ENCODE results near the gene ROBO1. TPM values are rescaled to one million over a fixed set of nuclear protein-coding genes. Genes with fewer than 3 reads are reported as not detected.
"Not testable (repeated sequence)": the region's sequence is repeated elsewhere in the genome, so short reads cannot be mapped to it uniquely, and the experiment has no call there.

ROBO1 gene
- total RNA-seq, 2 donors from 2014 or later: not detected

- H3K27me3 Mint-ChIP-seq: no peaks in the 10 kb centered on the region
- no peak for ATAC-seq
- H3K9me3 ChIP-seq (ENCODE audit: control insufficient read depth, low read length, poor library complexity, severe bottlenecking): no peaks in the 10 kb centered on the region
Measured at GRCh38 chr3:79364784-79365183, 403.0 kb downstream of the ROBO1 start.

GRCh38 chr3:79362571-79363270 lies 405.1 kb downstream of the ROBO1 start:
- no peaks in the 10 kb centered on the region for H3K36me3 Mint-ChIP-seq (ENCODE audit: low read depth)
- H3K27ac Mint-ChIP-seq: no peak overlapping the region
- no peak overlapping the region for H3K4me3 Mint-ChIP-seq
- no peaks in the 10 kb centered on the region for H3K27me3 Mint-ChIP-seq
- no peaks in the 10 kb centered on the region for H3K4me1 Mint-ChIP-seq
- ATAC-seq: no peak
- DNase-seq: no peak
- H3K9me3 ChIP-seq (ENCODE audit: control insufficient read depth, low read length, poor library complexity, severe bottlenecking): no peaks in the 10 kb centered on the region

More at GRCh38 chr3:79364784-79365183, 403.0 kb downstream of the ROBO1 start:
- H3K36me3 Mint-ChIP-seq (ENCODE audit: low read depth): no peaks in the 10 kb centered on the region
- no peak overlapping the region for H3K4me3 Mint-ChIP-seq
- no peak for DNase-seq
- H3K4me1 Mint-ChIP-seq: no peaks in the 10 kb centered on the region
- no peak overlapping the region for H3K27ac Mint-ChIP-seq

- Mint-ChIP-seq H3K4me3 (no peak overlapping the region), H3K27ac (no peak overlapping the region), H3K27me3 (no peaks in the 10 kb centered on the region), H3K4me1 (no peaks in the 10 kb centered on the region), H3K36me3 (ENCODE audit: low read depth) (no peaks in the 10 kb centered on the region)
- no peak for ATAC-seq
- DNase-seq: no peak
- no peaks in the 10 kb centered on the region for H3K9me3 ChIP-seq (ENCODE audit: control insufficient read depth, low read length, poor library complexity, severe bottlenecking)
Measured at GRCh38 chr3:79361748-79362378, 405.9 kb downstream of the ROBO1 start.

- Mint-ChIP-seq H3K4me1 (no peaks in the 10 kb centered on the region), H3K36me3 (ENCODE audit: low read depth) (no peaks in the 10 kb centered on the region), H3K27ac (no peak overlapping the region), H3K27me3 (no peaks in the 10 kb centered on the region), H3K4me3 (no peak overlapping the region)
- H3K9me3 ChIP-seq (ENCODE audit: control insufficient read depth, low read length, poor library complexity, severe bottlenecking): no peaks in the 10 kb centered on the region
- ATAC-seq: no peak
- no peak for DNase-seq
Measured at GRCh38 chr3:79358327-79358726, 409.5 kb downstream of the ROBO1 start.

- H3K4me3 Mint-ChIP-seq: no peak overlapping the region
- no peak overlapping the region for H3K27ac Mint-ChIP-seq
- H3K4me1 Mint-ChIP-seq: no peaks in the 10 kb centered on the region
- H3K36me3 Mint-ChIP-seq (ENCODE audit: low read depth): no peaks in the 10 kb centered on the region
- no peaks in the 10 kb centered on the region for H3K27me3 Mint-ChIP-seq
- H3K9me3 ChIP-seq (ENCODE audit: control insufficient read depth, low read length, poor library complexity, severe bottlenecking): no peaks in the 10 kb centered on the region
- ATAC-seq (no peak), DNase-seq (no peak)
Measured at GRCh38 chr3:79354179-79354688, 413.6 kb downstream of the ROBO1 start.

GRCh38 chr3:79351699-79352098 lies 416.1 kb downstream of the ROBO1 start:
- no peaks in the 10 kb centered on the region for H3K9me3 ChIP-seq (ENCODE audit: control insufficient read depth, low read length, poor library complexity, severe bottlenecking)
- Mint-ChIP-seq H3K4me3 (no peak overlapping the region), H3K27me3 (no peaks in the 10 kb centered on the region), H3K36me3 (ENCODE audit: low read depth) (no peaks in the 10 kb centered on the region), H3K27ac (no peak overlapping the region), H3K4me1 (no peaks in the 10 kb centered on the region)
- DNase-seq: no peak
- no peak for ATAC-seq

GRCh38 chr3:79344876-79345871 lies 422.6 kb downstream of the ROBO1 start:
- ATAC-seq (no peak), DNase-seq (no peak)
- no peaks in the 10 kb centered on the region for H3K9me3 ChIP-seq (ENCODE audit: control insufficient read depth, low read length, poor library complexity, severe bottlenecking)
- Mint-ChIP-seq H3K4me1 (no peaks in the 10 kb centered on the region), H3K4me3 (no peak overlapping the region), H3K36me3 (ENCODE audit: low read depth) (no peaks in the 10 kb centered on the region), H3K27ac (no peak overlapping the region), H3K27me3 (no peaks in the 10 kb centered on the region)

GRCh38 chr3:79341961-79342360 lies 425.8 kb downstream of the ROBO1 start:
- Mint-ChIP-seq H3K27ac (no peak overlapping the region), H3K4me3 (no peak overlapping the region), H3K4me1 (no peaks in the 10 kb centered on the region), H3K27me3 (no peaks in the 10 kb centered on the region), H3K36me3 (ENCODE audit: low read depth) (no peaks in the 10 kb centered on the region)
- ATAC-seq: no peak
- peaks cover 2% of the 10 kb centered on the region for H3K9me3 ChIP-seq (ENCODE audit: control insufficient read depth, low read length, poor library complexity, severe bottlenecking)
- no peak for DNase-seq

- H3K4me3 Mint-ChIP-seq: no peak overlapping the region
- no peaks in the 10 kb centered on the region for H3K4me1 Mint-ChIP-seq
- no peaks in the 10 kb centered on the region for H3K27me3 Mint-ChIP-seq
- no peak for DNase-seq
- ATAC-seq: no peak
- H3K27ac Mint-ChIP-seq: no peak overlapping the region
- H3K9me3 ChIP-seq (ENCODE audit: control insufficient read depth, low read length, poor library complexity, severe bottlenecking): peaks cover 2% of the 10 kb centered on the region
- H3K36me3 Mint-ChIP-seq (ENCODE audit: low read depth): no peaks in the 10 kb centered on the region
Measured at GRCh38 chr3:79339846-79340245, 428.0 kb downstream of the ROBO1 start.

- Mint-ChIP-seq H3K4me1 (no peaks in the 10 kb centered on the region), H3K36me3 (ENCODE audit: low read depth) (no peaks in the 10 kb centered on the region), H3K27me3 (no peaks in the 10 kb centered on the region), H3K27ac (no peak overlapping the region), H3K4me3 (no peak overlapping the region)
- ATAC-seq: no peak
- no peak for DNase-seq
- peaks cover 2% of the 10 kb centered on the region for H3K9me3 ChIP-seq (ENCODE audit: control insufficient read depth, low read length, poor library complexity, severe bottlenecking)
Measured at GRCh38 chr3:79337798-79338197, 430.0 kb downstream of the ROBO1 start.

GRCh38 chr3:79329154-79329553 lies 438.6 kb downstream of the ROBO1 start:
- no peaks in the 10 kb centered on the region for H3K36me3 Mint-ChIP-seq (ENCODE audit: low read depth)
- ATAC-seq: no peak

GRCh38 chr3:79326642-79327041 lies 441.2 kb downstream of the ROBO1 start:
- Mint-ChIP-seq H3K27me3 (no peaks in the 10 kb centered on the region), H3K4me3 (no peak overlapping the region), H3K36me3 (ENCODE audit: low read depth) (no peaks in the 10 kb centered on the region), H3K27ac (no peak overlapping the region), H3K4me1 (no peaks in the 10 kb centered on the region)
- no peaks in the 10 kb centered on the region for H3K9me3 ChIP-seq (ENCODE audit: control insufficient read depth, low read length, poor library complexity, severe bottlenecking)
- ATAC-seq (no peak), DNase-seq (no peak)

More at GRCh38 chr3:79329154-79329553, 438.6 kb downstream of the ROBO1 start:
- Mint-ChIP-seq H3K4me1 (no peaks in the 10 kb centered on the region), H3K27ac (no peak overlapping the region), H3K27me3 (no peaks in the 10 kb centered on the region), H3K4me3 (no peak overlapping the region)
- no peak for DNase-seq
- H3K9me3 ChIP-seq (ENCODE audit: control insufficient read depth, low read length, poor library complexity, severe bottlenecking): no peaks in the 10 kb centered on the region

GRCh38 chr3:79325833-79326383 lies 441.9 kb downstream of the ROBO1 start:
- not testable (repeated sequence) for H3K27me3 Mint-ChIP-seq; H3K9me3 ChIP-seq (ENCODE audit: control insufficient read depth, low read length, poor library complexity, severe bottlenecking); H3K4me3 Mint-ChIP-seq; H3K36me3 Mint-ChIP-seq (ENCODE audit: low read depth); DNase-seq; H3K4me1 Mint-ChIP-seq; H3K27ac Mint-ChIP-seq; ATAC-seq
